Measurements from ENCODE around the gene FGF14. TPM values are rescaled to one million over a fixed set of nuclear protein-coding genes. Genes with fewer than 3 reads are reported as not detected.
A peak's percentile ranks its signal among the peaks of the same experiment; 100 is the strongest.

Gene FGF14
- total RNA-seq, 2 experiments from 2014 or later = not detected

GRCh38 chr13:101708115-101708514, 693.7 kb downstream of the FGF14 start:
- H3K4me3 Mint-ChIP-seq = no peak overlapping the region
- H3K36me3 Mint-ChIP-seq = no peaks in the 10 kb centered on the region
- peaks cover 7% of the 10 kb centered on the region for H3K4me1 Mint-ChIP-seq (ENCODE audit: low read depth)
- H3K27me3 Mint-ChIP-seq = peaks cover 14% of the 10 kb centered on the region
- POLR2A ChIA-PET = no interaction called here
- no peak for DNase-seq
- no peak overlapping the region for H3K27ac Mint-ChIP-seq
- CTCF ChIA-PET = interaction anchor here (0.6 kb wide), 1 partner anchor 194 kb away, joined by 3 read pairs; no protein-coding TSS in a partner anchor
- intact Hi-C loops (cut with micrococcal nuclease) = no loop called here
- no peaks in the 10 kb centered on the region for H3K9me3 Mint-ChIP-seq

- peaks cover 7% of the 10 kb centered on the region for H3K4me1 Mint-ChIP-seq (ENCODE audit: low read depth)
- H3K27ac Mint-ChIP-seq = no peak overlapping the region
- H3K36me3 Mint-ChIP-seq = no peaks in the 10 kb centered on the region
- H3K27me3 Mint-ChIP-seq = peaks cover 15% of the 10 kb centered on the region
- CTCF ChIA-PET = interaction anchor here (0.6 kb wide), 1 partner anchor 193 kb away, joined by 3 read pairs; no protein-coding TSS in a partner anchor
- no peak overlapping the region for H3K4me3 Mint-ChIP-seq
- intact Hi-C loops (cut with micrococcal nuclease) = no loop called here
- POLR2A ChIA-PET = no interaction called here
- no peaks in the 10 kb centered on the region for H3K9me3 Mint-ChIP-seq
- no peak for DNase-seq
Measured at GRCh38 chr13:101707659-101708058, 694.2 kb downstream of the FGF14 start.

- ChIA-PET POLR2A (no interaction called here), CTCF (no interaction called here)
- Mint-ChIP-seq H3K4me3 (no peak overlapping the region), H3K36me3 (no peaks in the 10 kb centered on the region), H3K27ac (no peak overlapping the region), H3K9me3 (no peaks in the 10 kb centered on the region), H3K27me3 (peaks cover 15% of the 10 kb centered on the region), H3K4me1 (ENCODE audit: low read depth) (peaks cover 7% of the 10 kb centered on the region)
- intact Hi-C loops (cut with micrococcal nuclease) = no loop called here
- peak; percentile 48 for DNase-seq
Measured at GRCh38 chr13:101706651-101707050, 695.2 kb downstream of the FGF14 start.

GRCh38 chr13:101703838-101704237, 698.0 kb downstream of the FGF14 start:
- Mint-ChIP-seq H3K4me1 (ENCODE audit: low read depth) (peaks cover 7% of the 10 kb centered on the region), H3K4me3 (no peak overlapping the region), H3K36me3 (no peaks in the 10 kb centered on the region), H3K9me3 (no peaks in the 10 kb centered on the region), H3K27ac (no peak overlapping the region), H3K27me3 (peaks cover 15% of the 10 kb centered on the region)
- ChIA-PET POLR2A (no interaction called here), CTCF (no interaction called here)
- intact Hi-C loops (cut with micrococcal nuclease) = no loop called here
- DNase-seq = no peak

GRCh38 chr13:101703081-101703480, 698.8 kb downstream of the FGF14 start:
- DNase-seq = no peak
- Mint-ChIP-seq H3K27ac (no peak overlapping the region), H3K36me3 (no peaks in the 10 kb centered on the region), H3K27me3 (peaks cover 9% of the 10 kb centered on the region), H3K4me3 (no peak overlapping the region), H3K4me1 (ENCODE audit: low read depth) (peaks cover 7% of the 10 kb centered on the region), H3K9me3 (no peaks in the 10 kb centered on the region)
- CTCF ChIA-PET = no interaction called here
- intact Hi-C loops (cut with micrococcal nuclease) = no loop called here
- POLR2A ChIA-PET = interaction anchor here (0.7 kb wide), 1 partner anchor 1957 kb away, joined by 7 read pairs; no protein-coding TSS in a partner anchor

- Mint-ChIP-seq H3K4me3 (no peak overlapping the region), H3K4me1 (ENCODE audit: low read depth) (no peaks in the 10 kb centered on the region), H3K27ac (no peak overlapping the region), H3K9me3 (no peaks in the 10 kb centered on the region), H3K36me3 (no peaks in the 10 kb centered on the region), H3K27me3 (peaks cover 9% of the 10 kb centered on the region)
- POLR2A ChIA-PET = no interaction called here
- DNase-seq = no peak
- intact Hi-C loops (cut with micrococcal nuclease) = no loop called here
- CTCF ChIA-PET = no interaction called here
Measured at GRCh38 chr13:101700598-101700997, 701.2 kb downstream of the FGF14 start.

- intact Hi-C loops (cut with micrococcal nuclease) = no loop called here
- H3K27me3 Mint-ChIP-seq = peaks cover 6% of the 10 kb centered on the region
- H3K4me1 Mint-ChIP-seq (ENCODE audit: low read depth) = no peaks in the 10 kb centered on the region
- no peaks in the 10 kb centered on the region for H3K36me3 Mint-ChIP-seq
- H3K27ac Mint-ChIP-seq = no peak overlapping the region
- ChIA-PET CTCF (no interaction called here), POLR2A (no interaction called here)
- no peaks in the 10 kb centered on the region for H3K9me3 Mint-ChIP-seq
- DNase-seq = no peak
- H3K4me3 Mint-ChIP-seq = no peak overlapping the region
Measured at GRCh38 chr13:101698400-101698799, 703.4 kb downstream of the FGF14 start.

- ChIA-PET POLR2A (no interaction called here), CTCF (no interaction called here)
- Mint-ChIP-seq H3K27ac (no peak overlapping the region), H3K4me1 (ENCODE audit: low read depth) (no peaks in the 10 kb centered on the region), H3K36me3 (no peaks in the 10 kb centered on the region), H3K27me3 (peaks cover 3% of the 10 kb centered on the region), H3K4me3 (no peak overlapping the region), H3K9me3 (no peaks in the 10 kb centered on the region)
- intact Hi-C loops (cut with micrococcal nuclease) = no loop called here
- DNase-seq = no peak
Measured at GRCh38 chr13:101697745-101698144, 704.1 kb downstream of the FGF14 start.

- H3K27ac Mint-ChIP-seq = no peak overlapping the region
- no peaks in the 10 kb centered on the region for H3K36me3 Mint-ChIP-seq
- peaks cover 3% of the 10 kb centered on the region for H3K27me3 Mint-ChIP-seq
- POLR2A ChIA-PET = no interaction called here
- CTCF ChIA-PET = no interaction called here
- no peak overlapping the region for H3K4me3 Mint-ChIP-seq
- H3K9me3 Mint-ChIP-seq = no peaks in the 10 kb centered on the region
- intact Hi-C loops (cut with micrococcal nuclease) = no loop called here
- no peaks in the 10 kb centered on the region for H3K4me1 Mint-ChIP-seq (ENCODE audit: low read depth)
- DNase-seq = no peak
Measured at GRCh38 chr13:101695870-101696516, 705.9 kb downstream of the FGF14 start.

- Mint-ChIP-seq H3K27ac (no peak overlapping the region), H3K4me1 (ENCODE audit: low read depth) (no peaks in the 10 kb centered on the region), H3K9me3 (no peaks in the 10 kb centered on the region), H3K4me3 (no peak overlapping the region), H3K27me3 (peaks cover 11% of the 10 kb centered on the region), H3K36me3 (no peaks in the 10 kb centered on the region)
- ChIA-PET CTCF (no interaction called here), POLR2A (no interaction called here)
- intact Hi-C loops (cut with micrococcal nuclease) = no loop called here
- no peak for DNase-seq
Measured at GRCh38 chr13:101691341-101691860, 710.4 kb downstream of the FGF14 start.

GRCh38 chr13:101690871-101691270, 711.0 kb downstream of the FGF14 start:
- CTCF ChIA-PET = no interaction called here
- POLR2A ChIA-PET = no interaction called here
- intact Hi-C loops (cut with micrococcal nuclease) = no loop called here
- Mint-ChIP-seq H3K36me3 (no peaks in the 10 kb centered on the region), H3K4me1 (ENCODE audit: low read depth) (no peaks in the 10 kb centered on the region), H3K27ac (no peak overlapping the region), H3K27me3 (peaks cover 11% of the 10 kb centered on the region), H3K9me3 (no peaks in the 10 kb centered on the region), H3K4me3 (no peak overlapping the region)
- no peak for DNase-seq

GRCh38 chr13:101686003-101686402, 715.8 kb downstream of the FGF14 start:
- Mint-ChIP-seq H3K27me3 (peaks cover 19% of the 10 kb centered on the region), H3K4me1 (ENCODE audit: low read depth) (no peaks in the 10 kb centered on the region), H3K4me3 (no peak overlapping the region), H3K36me3 (no peaks in the 10 kb centered on the region), H3K9me3 (no peaks in the 10 kb centered on the region), H3K27ac (no peak overlapping the region)
- ChIA-PET CTCF (no interaction called here), POLR2A (no interaction called here)
- intact Hi-C loops (cut with micrococcal nuclease) = no loop called here
- no peak for DNase-seq

- Mint-ChIP-seq H3K9me3 (no peaks in the 10 kb centered on the region), H3K27ac (no peak overlapping the region), H3K27me3 (peaks cover 15% of the 10 kb centered on the region), H3K4me1 (ENCODE audit: low read depth) (no peaks in the 10 kb centered on the region), H3K36me3 (no peaks in the 10 kb centered on the region), H3K4me3 (no peak overlapping the region)
- ChIA-PET POLR2A (no interaction called here), CTCF (no interaction called here)
- intact Hi-C loops (cut with micrococcal nuclease) = no loop called here
- no peak for DNase-seq
Measured at GRCh38 chr13:101681834-101682233, 720.0 kb downstream of the FGF14 start.

Data from activated CD4-positive, alpha-beta memory T cell treated with anti-CD3 and anti-CD28 coated beads for 36 hours (primary cell).